Calu3 (cell line): ENCODE measurements around the gene RHBG. TPM values are rescaled to one million over a fixed set of nuclear protein-coding genes. Genes with fewer than 3 reads are reported as not detected.

ENCODE experiments used
- BruUV-seq: library from RNA; stranded (reverse); fragments of 400-500 nt; replicated peaks from 2 replicates; lab custom pipeline; 2021; lab: Mats Ljungman, UMichigan
- CTCF ChIA-PET: fragments of 300-600 bp; sonication (Branson Sonifier 250); formaldehyde crosslinking; loops from one replicate; lab custom pipeline; 2022; ENCODE audit warnings: antibody characterized with exemption; lab: Charles Lee
- DNase-seq: peaks from one replicate; pipeline ENCODE4 v3.0.0; 2022
- H3K27ac Mint-ChIP-seq: one replicate; pipeline ENCODE4 v1.8.0; 2022; ENCODE audit warnings: mixed read lengths; ENCODE audit not compliant: unreplicated experiment
- H3K27me3 Mint-ChIP-seq: one replicate; pipeline ENCODE4 v1.8.0; 2022; ENCODE audit warnings: mixed read lengths; ENCODE audit not compliant: unreplicated experiment
- H3K36me3 Mint-ChIP-seq: one replicate; pipeline ENCODE4 v1.8.0; 2022; ENCODE audit warnings: mild to moderate bottlenecking, moderate library complexity, mixed read lengths; ENCODE audit not compliant: insufficient read depth, unreplicated experiment
- H3K4me1 Mint-ChIP-seq: one replicate; pipeline ENCODE4 v1.8.0; 2022; ENCODE audit warnings: mild to moderate bottlenecking, low read depth, mixed read lengths; ENCODE audit not compliant: unreplicated experiment
- H3K4me3 Mint-ChIP-seq: one replicate; pipeline ENCODE4 v1.8.0; 2022; ENCODE audit warnings: mild to moderate bottlenecking, low read depth, moderate library complexity, mixed read lengths; ENCODE audit not compliant: unreplicated experiment
- H3K9me3 Mint-ChIP-seq: one replicate; pipeline ENCODE4 v1.8.0; 2022; ENCODE audit warnings: low read depth, mixed read lengths; ENCODE audit not compliant: unreplicated experiment
- CTCF ChIP-seq: fragments of 200-600 bp; IDR thresholded peaks from one replicate; pipeline ENCODE4 v1.8.0; 2022; ENCODE audit warnings: antibody characterized with exemption; ENCODE audit not compliant: unreplicated experiment
- intact Hi-C: fragments of 100-400 bp; cut with micrococcal nuclease; formaldehyde crosslinking; loops from one replicate; pipeline ENCODE4 v1.10.0; 2022; ENCODE audit not compliant: unreplicated experiment
- total RNA-seq: library from RNA; stranded (reverse); gene quantifications from 2 replicates; pipeline ENCODE4 v1.2.3, GENCODE V29; 2022

RHBG gene
- total RNA-seq, 1 experiment from 2014 or later: 0.26 TPM

- Mint-ChIP-seq H3K4me3 (no peak overlapping the region), H3K9me3 (peaks cover 3% of the 10 kb centered on the region), H3K27me3 (peaks cover 22% of the 10 kb centered on the region), H3K4me1 (peaks cover 24% of the 10 kb centered on the region), H3K36me3 (peaks cover 8% of the 10 kb centered on the region), H3K27ac (peak overlapping the region; percentile 100)
- CTCF ChIA-PET: interaction anchor here (0.9 kb wide), 1 partner anchor 14 kb away, joined by 3 read pairs; no protein-coding TSS in a partner anchor
- DNase-seq: no peak
- intact Hi-C loops: no loop called here
- no TSS peak for BruUV-seq
- no peak for TF ChIP-seq CTCF
Measured at GRCh38 chr1:156400191-156400935, 31.4 kb downstream of the RHBG start.

- H3K27me3 Mint-ChIP-seq: peaks cover 30% of the 10 kb centered on the region
Measured at GRCh38 chr1:156401041-156401574, 32.1 kb downstream of the RHBG start.

GRCh38 chr1:156401681-156402081, 32.7 kb downstream of the RHBG start:
- H3K36me3 Mint-ChIP-seq: peaks cover 8% of the 10 kb centered on the region
- intact Hi-C loops: no loop called here
- no peak for DNase-seq
- peaks cover 36% of the 10 kb centered on the region for H3K27me3 Mint-ChIP-seq
- peaks cover 24% of the 10 kb centered on the region for H3K4me1 Mint-ChIP-seq
- no peak overlapping the region for H3K27ac Mint-ChIP-seq
- TF ChIP-seq CTCF: no peak
- no TSS peak for BruUV-seq
- H3K9me3 Mint-ChIP-seq: peaks cover 3% of the 10 kb centered on the region
- CTCF ChIA-PET: no interaction called here
- H3K4me3 Mint-ChIP-seq: no peak overlapping the region

More at GRCh38 chr1:156401041-156401574, 32.1 kb downstream of the RHBG start:
- no TSS peak for BruUV-seq
- CTCF ChIA-PET: no interaction called here
- no peak overlapping the region for H3K4me3 Mint-ChIP-seq
- H3K36me3 Mint-ChIP-seq: peaks cover 8% of the 10 kb centered on the region
- peaks cover 24% of the 10 kb centered on the region for H3K4me1 Mint-ChIP-seq
- peaks cover 3% of the 10 kb centered on the region for H3K9me3 Mint-ChIP-seq
- no peak for TF ChIP-seq CTCF
- DNase-seq: no peak
- intact Hi-C loops: no loop called here
- no peak overlapping the region for H3K27ac Mint-ChIP-seq

GRCh38 chr1:156402331-156403020, 33.5 kb downstream of the RHBG start:
- Mint-ChIP-seq H3K4me3 (no peak overlapping the region), H3K27me3 (peaks cover 44% of the 10 kb centered on the region), H3K9me3 (peaks cover 3% of the 10 kb centered on the region), H3K36me3 (peaks cover 8% of the 10 kb centered on the region), H3K27ac (no peak overlapping the region), H3K4me1 (peaks cover 24% of the 10 kb centered on the region)
- BruUV-seq: no TSS peak
- DNase-seq: no peak
- intact Hi-C loops: no loop called here
- CTCF ChIA-PET: no interaction called here
- TF ChIP-seq CTCF: no peak
